ENCODE data around the gene LIMA1. TPM values are rescaled to one million over a fixed set of nuclear protein-coding genes. Genes with fewer than 3 reads are reported as not detected.

LIMA1 gene
- total and polyA plus RNA-seq, 9 of the 15 experiments (the other 6 are each of a cell fraction or from before 2014, with no cell fraction given): 20.2 to 37.8 (median 27.3) TPM

GRCh38 chr12:50317203-50317602 is 33.9 kb upstream of the LIMA1 start (continued):
- TF ChIP-seq REST (IDR thresholded peaks at IDR 0.05; ENCODE audit: borderline replicate concordance) (peak; percentile 25; the same call in 1 of the 2 replicates), REST (CRISPR knock-in tag; IDR thresholded peaks at IDR 0.05; ENCODE audit: low read depth) (no peak), TCF3 (CRISPR knock-in tag; IDR thresholded peaks at IDR 0.05) (no peak)
